Sigmoid colon (tissue), 7 donors: ENCODE results near the gene RPS19BP1. TPM values are rescaled to one million over a fixed set of nuclear protein-coding genes. Genes with fewer than 3 reads are reported as not detected.
A peak's percentile ranks its signal among the peaks of the same experiment; 100 is the strongest.

Experiments
- DNase-seq: peaks from one replicate; pipeline ENCODE4 v3.0.0-alpha.2; 2019
- H3K27ac ChIP-seq, 4 donors: fragments of 200-600 bp; sonication (generic); one replicate each; pipeline ENCODE4 v1.5.1; 2016 to 2019; ENCODE audit warnings: mild to moderate bottlenecking in 1 of 4
- H3K27me3 ChIP-seq, 3 donors: fragments of 200-600 bp; sonication (generic); one replicate each; pipeline ENCODE4 v1.5.1; 2019; ENCODE audit warnings: mild to moderate bottlenecking in 1 of 3
- H3K36me3 ChIP-seq, 4 donors: fragments of 200-600 bp; sonication (generic); one replicate each; pipeline ENCODE4 v1.5.1; 2016 to 2019
- H3K4me1 ChIP-seq, 4 donors: fragments of 200-600 bp; sonication (generic); one replicate each; pipeline ENCODE4 v1.5.1; 2017 to 2019
- H3K4me3 ChIP-seq, 4 donors: fragments of 200-600 bp; sonication (generic); one replicate each; pipeline ENCODE4 v1.5.1; 2017 to 2019; ENCODE audit warnings: mild to moderate bottlenecking in 2 of 4, moderate library complexity in 1 of 4
- H3K9me3 ChIP-seq, 4 donors: fragments of 200-600 bp in 3 of 4; sonication (generic) in 3 of 4; one replicate each; pipeline versions ENCODE4 v1.5.1 to v1.6.1; 2013 to 2019
- CTCF ChIP-seq, 4 experiments: fragments of 450-650 bp in 3 of 4; fragments of 200-600 bp in 1 of 4; IDR thresholded peaks; one replicate each; pipeline ENCODE4 v1.5.1; 2016 to 2019; ENCODE audit warnings: antibody characterized with exemption in 4 of 4, mild to moderate bottlenecking in 3 of 4, moderate library complexity in 2 of 4
- EP300 ChIP-seq, 4 donors: sonication (generic); formaldehyde crosslinking; IDR thresholded peaks; one replicate each; pipeline ENCODE4 v1.6.1; 2017; ENCODE audit warnings: antibody characterized with exemption in 4 of 4
- POLR2A ChIP-seq, 2 donors: fragments of 450-650 bp; IDR thresholded peaks; one replicate each; pipeline ENCODE4 v1.6.1; 2016; ENCODE audit warnings: antibody characterized with exemption in 2 of 2, mild to moderate bottlenecking in 2 of 2, moderate library complexity in 2 of 2
- POLR2AphosphoS5 ChIP-seq, 4 donors: sonication (generic); formaldehyde crosslinking; IDR thresholded peaks; one replicate each; pipeline ENCODE4 v1.6.1; 2017; ENCODE audit warnings: antibody characterized with exemption in 4 of 4
- WGBS, 2 donors: extraction: QIAGEN DNeasy Blood & Tissue Kit; methylation state at CpG; one replicate each; pipeline ENCODE4 v1.1.7; 2013; 5-methylcytosine and 5-hydroxymethylcytosine counted together
- intact Hi-C: fragments of 100-400 bp; cut with DNase I; formaldehyde crosslinking; loops from one replicate; pipeline ENCODE4 v1.15.1; 2023
- polyA plus RNA-seq, 3 donors: library from polyadenylated mRNA; stranded (reverse); fragments of 200-250 nt; gene quantifications; one replicate each; pipeline ENCODE4 v1.2.3, GENCODE V29; 2013
- total RNA-seq, 4 donors: library from RNA; depleted of rRNA; stranded (reverse); fragments of >200 nt; gene quantifications; one replicate each; pipeline ENCODE4 v1.1.0, GENCODE V29; 2016
- donor health status: healthy with polysubstance abuse.
- donor health status: Bipolar disorder and iron deficiency.
- donor health status: healthy.

The RPS19BP1 gene
- total and polyA plus RNA-seq, 7 donors: 148 to 217 (median 180) TPM

- H3K4me3 ChIP-seq: no peak overlapping the region
- H3K27ac ChIP-seq: no peak overlapping the region
- peaks cover 0 to 31% (median 28%) of the 10 kb centered on the region in 4 donors for H3K4me1 ChIP-seq
- no peaks in the 10 kb centered on the region for H3K27me3 ChIP-seq
- 39 to 49% methylated on average over 13 of the region's 13 CpGs for WGBS, 2 donors
- intact Hi-C loops: loop anchor here (2.0 kb wide), 2 partner anchors 489 to 811 kb away; partner anchors contain the start of gene ADSL
- no peak for DNase-seq
- no peak for TF ChIP-seq CTCF (IDR thresholded peaks at IDR 0.05)
- TF ChIP-seq EP300 (IDR thresholded peaks at IDR 0.05): no peak
- TF ChIP-seq POLR2AphosphoS5 (IDR thresholded peaks at IDR 0.05): no peak
- TF ChIP-seq POLR2A (IDR thresholded peaks at IDR 0.05): no peak
- H3K9me3 ChIP-seq: no peaks in the 10 kb centered on the region
- H3K36me3 ChIP-seq: peaks cover 0 to 2% (median 0%) of the 10 kb centered on the region in 4 donors
Measured at GRCh38 chr22:39535357-39535725, 2.8 kb upstream of the RPS19BP1 start.

GRCh38 chr22:39534591-39535356 is 2.2 kb upstream of the RPS19BP1 start:
- Histone ChIP-seq H3K36me3 (peaks cover 0 to 8% (median 3%) of the 10 kb centered on the region in 4 donors), H3K27ac (peak overlapping the region in 3 of 4 donors; percentile 41 to 99 (median 48)), H3K27me3 (no peaks in the 10 kb centered on the region), H3K4me1 (peaks cover 0 to 37% (median 34%) of the 10 kb centered on the region in 4 donors), H3K9me3 (no peaks in the 10 kb centered on the region), H3K4me3 (peak overlapping the region in 2 of 4 donors; percentile 11 to 13)
- peak; percentile 92 for DNase-seq
- intact Hi-C loops: loop anchor here (2.0 to 5.0 kb wide), 6 partner anchors 382 to 812 kb away; partner anchors contain the start of genes ADSL, CBX7 and TNRC6B
- TF ChIP-seq POLR2AphosphoS5 (IDR thresholded peaks at IDR 0.05): peak in 1 of 4 donors; percentile 20
- peak; percentile 85 to 97 (median 92) for TF ChIP-seq CTCF (IDR thresholded peaks at IDR 0.05)
- TF ChIP-seq EP300 (IDR thresholded peaks at IDR 0.05): no peak
- 4 to 11% methylated on average over 41 of the region's 41 CpGs for WGBS, 2 donors

DNA sequence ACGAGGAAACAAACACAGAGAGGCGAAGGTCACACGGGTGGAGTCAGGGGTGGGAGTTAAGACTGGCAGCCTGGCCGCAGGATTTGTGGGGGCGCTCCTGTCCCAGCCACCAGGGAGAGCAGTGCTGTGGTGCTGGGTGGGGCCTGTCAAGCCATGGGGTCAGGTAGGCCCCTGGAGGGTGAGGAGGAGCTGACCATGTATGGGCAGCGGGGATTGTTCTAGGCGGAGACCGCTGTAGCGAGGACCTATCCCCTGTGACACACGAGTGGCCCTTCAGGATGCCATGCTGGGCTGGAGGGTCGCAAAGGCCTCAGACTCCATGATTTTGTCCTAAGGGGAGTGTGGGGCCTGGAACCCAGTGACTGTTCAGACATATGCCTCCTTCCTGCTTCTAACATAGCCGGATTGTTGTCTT is 1.6 kb upstream of the RPS19BP1 start:
- WGBS, 2 donors: 68 to 82% methylated on average over 12 of the region's 12 CpGs
- no peak for DNase-seq
- intact Hi-C loops: loop anchor here (2.0 to 5.0 kb wide), 6 partner anchors 382 to 813 kb away; partner anchors contain the start of genes ADSL, CBX7 and TNRC6B
- Histone ChIP-seq H3K9me3 (no peaks in the 10 kb centered on the region), H3K27ac (peak overlapping the region in 3 of 4 donors; percentile 41 to 99 (median 48)), H3K36me3 (peaks cover 0 to 14% (median 6%) of the 10 kb centered on the region in 4 donors), H3K27me3 (no peaks in the 10 kb centered on the region), H3K4me1 (peaks cover 2 to 44% (median 40%) of the 10 kb centered on the region in 4 donors), H3K4me3 (peak overlapping the region in 1 of 4 donors; percentile 13)
- TF ChIP-seq POLR2AphosphoS5 (IDR thresholded peaks at IDR 0.05) (no peak), EP300 (IDR thresholded peaks at IDR 0.05) (no peak), CTCF (IDR thresholded peaks at IDR 0.05) (no peak), POLR2A (IDR thresholded peaks at IDR 0.05) (no peak)

DNA sequence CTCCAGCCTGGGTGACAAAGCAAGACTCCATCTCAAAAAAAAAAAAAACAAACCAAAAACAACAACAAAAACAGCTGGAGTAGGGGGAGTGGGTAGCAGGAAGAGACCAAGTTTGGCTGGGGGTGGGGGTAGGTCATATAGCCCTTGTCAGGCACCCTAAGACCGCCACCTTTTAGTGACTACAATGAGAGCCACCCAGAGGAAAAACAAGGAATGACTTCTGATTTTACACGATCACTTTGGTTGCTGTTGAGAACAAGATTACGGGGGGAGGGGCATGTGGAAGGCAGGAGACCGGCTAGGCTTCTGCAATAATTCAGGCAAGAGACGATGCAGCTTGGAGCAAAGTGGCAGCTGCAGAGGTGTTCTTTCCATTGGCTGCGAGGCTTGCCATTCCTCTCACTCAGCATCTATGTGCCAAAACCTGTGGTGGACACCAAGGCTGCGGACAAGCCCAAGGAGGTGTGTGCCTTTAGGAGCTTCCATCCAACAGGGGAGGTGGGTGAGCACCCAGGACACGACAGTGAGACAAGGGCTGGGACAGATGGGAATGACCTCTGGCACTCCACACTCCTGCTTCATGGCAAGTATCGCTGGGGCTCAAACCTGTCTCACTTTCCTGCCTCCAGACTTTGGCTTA is 1.7 kb downstream of the RPS19BP1 start:
- intact Hi-C loops: loop anchor here (5.0 kb wide), 4 partner anchors 379 to 661 kb away; partner anchors contain the start of genes CBX7 and TNRC6B

More for the DNA sequence above, 1.7 kb downstream of the RPS19BP1 start:
- H3K9me3 ChIP-seq: no peaks in the 10 kb centered on the region
- TF ChIP-seq POLR2A (IDR thresholded peaks at IDR 0.05) (no peak), CTCF (IDR thresholded peaks at IDR 0.05) (peak in 1 of 4 experiments; percentile 9), POLR2AphosphoS5 (IDR thresholded peaks at IDR 0.05) (no peak)
- peaks cover 0 to 14% (median 6%) of the 10 kb centered on the region in 4 donors for H3K36me3 ChIP-seq
- no peaks in the 10 kb centered on the region for H3K27me3 ChIP-seq
- H3K4me1 ChIP-seq: peaks cover 3 to 70% (median 62%) of the 10 kb centered on the region in 4 donors
- DNase-seq: no peak
- WGBS, 2 donors: 27 to 48% methylated on average over 9 of the region's 9 CpGs
- peak overlapping the region in 3 of 4 donors; percentile 85 to 99 (median 99) for H3K27ac ChIP-seq
- H3K4me3 ChIP-seq: no peak overlapping the region
